Osteoblast (primary cell): ENCODE data around the gene VCL. TPM values are rescaled to one million over a fixed set of nuclear protein-coding genes. Genes with fewer than 3 reads are reported as not detected.
"Not testable (repeated sequence)": the region's sequence is repeated elsewhere in the genome, so short reads cannot be mapped to it uniquely, and the experiment has no call there.

Experiments
- DNase-seq: peaks from one replicate; pipeline ENCODE4 v3.0.0; 2011; ENCODE audit warnings: low spot score, mixed read lengths; ENCODE audit not compliant: insufficient read length; ENCODE audit errors: missing footprints
- H2AFZ ChIP-seq: 2 replicates; pipeline ENCODE4 v1.6.0; 2011; ENCODE audit warnings: mild to moderate bottlenecking, low read length
- H3K27ac ChIP-seq: 2 replicates; pipeline ENCODE4 v1.5.1; 2011; ENCODE audit warnings: mild to moderate bottlenecking, low read depth, low read length, moderate library complexity
- H3K27me3 ChIP-seq: 2 replicates; pipeline ENCODE4 v1.6.0; 2012; ENCODE audit warnings: mild to moderate bottlenecking, control low read depth, inconsistent platforms, low read length, moderate library complexity; ENCODE audit not compliant: insufficient read depth
- H3K36me3 ChIP-seq: 2 replicates; pipeline ENCODE4 v1.5.1; 2011; ENCODE audit warnings: mild to moderate bottlenecking, low read length, control low read depth, moderate library complexity; ENCODE audit not compliant: insufficient read depth
- H3K4me1 ChIP-seq: 2 replicates; pipeline ENCODE4 v1.5.1; 2011; ENCODE audit warnings: mild to moderate bottlenecking, low read length, control low read depth, moderate library complexity; ENCODE audit not compliant: insufficient read depth
- H3K4me2 ChIP-seq: 2 replicates; pipeline ENCODE4 v1.6.0; 2011; ENCODE audit warnings: mild to moderate bottlenecking, low read length; ENCODE audit not compliant: insufficient read depth
- H3K4me3 ChIP-seq: fragments of 200-600 bp; sonication (generic); 3 replicates; pipeline ENCODE4 v1.5.1; 2012; ENCODE audit warnings: mild to moderate bottlenecking, low read length, inconsistent platforms; ENCODE audit not compliant: insufficient read depth
- H3K79me2 ChIP-seq: 2 replicates; pipeline ENCODE4 v1.6.0; 2012; ENCODE audit warnings: mild to moderate bottlenecking, low read length, control low read depth, inconsistent platforms; ENCODE audit not compliant: insufficient read depth
- H3K9me3 ChIP-seq: 2 replicates; pipeline ENCODE4 v1.5.1; 2011; ENCODE audit warnings: low read depth, low read length, control low read depth
- H4K20me1 ChIP-seq: 2 replicates; pipeline ENCODE4 v1.6.0; 2012; ENCODE audit warnings: mild to moderate bottlenecking, low read length, control low read depth; ENCODE audit not compliant: insufficient read depth
- total RNA-seq: library from RNA; depleted of rRNA; stranded (reverse); fragments of >200 nt; gene quantifications from 2 replicates; pipeline ENCODE4 v1.2.3, GENCODE V29; 2012
- TF ChIP-seq, protein P1 (sequence below): IDR thresholded peaks from 2 replicates; pipeline ENCODE4 v1.5.1; 2011; ENCODE audit warnings: mild to moderate bottlenecking, low read depth, low read length, moderate library complexity; ENCODE audit errors: extremely low read depth

Gene VCL
- total RNA-seq, 1 donor, result 201 TPM

DNA sequence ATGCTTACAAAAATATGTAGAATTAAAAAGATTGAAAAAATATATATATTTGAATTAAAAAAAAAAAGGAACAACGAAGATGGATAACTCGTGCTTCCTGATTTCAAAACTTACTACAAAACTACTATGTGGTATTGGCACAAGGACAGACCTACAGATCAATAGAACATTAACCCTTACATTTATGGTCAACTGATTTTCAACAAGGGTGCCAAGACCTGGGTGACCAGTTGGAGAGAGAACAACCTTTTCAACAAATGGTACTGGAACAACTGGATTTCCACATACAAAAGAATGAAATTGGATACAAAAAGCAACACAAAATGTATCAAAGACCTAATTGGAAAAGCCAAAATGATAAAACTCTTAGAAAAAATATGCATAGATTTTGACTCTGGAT, 142.6 kb downstream of the VCL start:
- Histone ChIP-seq H3K4me2 (no peak overlapping the region), H3K9me3 (no peaks in the 10 kb centered on the region), H3K4me1 (peaks cover 7% of the 10 kb centered on the region), H3K36me3 (peaks cover 20% of the 10 kb centered on the region), H3K4me3 (no peak overlapping the region), H3K27me3 (no peaks in the 10 kb centered on the region), H3K27ac (no peak overlapping the region), H2AFZ (no peak overlapping the region), H3K79me2 (peaks cover 53% of the 10 kb centered on the region), H4K20me1 (peaks cover 31% of the 10 kb centered on the region)
- DNase-seq, result no peak
- TF ChIP-seq, protein P1, sequence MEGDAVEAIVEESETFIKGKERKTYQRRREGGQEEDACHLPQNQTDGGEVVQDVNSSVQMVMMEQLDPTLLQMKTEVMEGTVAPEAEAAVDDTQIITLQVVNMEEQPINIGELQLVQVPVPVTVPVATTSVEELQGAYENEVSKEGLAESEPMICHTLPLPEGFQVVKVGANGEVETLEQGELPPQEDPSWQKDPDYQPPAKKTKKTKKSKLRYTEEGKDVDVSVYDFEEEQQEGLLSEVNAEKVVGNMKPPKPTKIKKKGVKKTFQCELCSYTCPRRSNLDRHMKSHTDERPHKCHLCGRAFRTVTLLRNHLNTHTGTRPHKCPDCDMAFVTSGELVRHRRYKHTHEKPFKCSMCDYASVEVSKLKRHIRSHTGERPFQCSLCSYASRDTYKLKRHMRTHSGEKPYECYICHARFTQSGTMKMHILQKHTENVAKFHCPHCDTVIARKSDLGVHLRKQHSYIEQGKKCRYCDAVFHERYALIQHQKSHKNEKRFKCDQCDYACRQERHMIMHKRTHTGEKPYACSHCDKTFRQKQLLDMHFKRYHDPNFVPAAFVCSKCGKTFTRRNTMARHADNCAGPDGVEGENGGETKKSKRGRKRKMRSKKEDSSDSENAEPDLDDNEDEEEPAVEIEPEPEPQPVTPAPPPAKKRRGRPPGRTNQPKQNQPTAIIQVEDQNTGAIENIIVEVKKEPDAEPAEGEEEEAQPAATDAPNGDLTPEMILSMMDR, result no peak

DNA sequence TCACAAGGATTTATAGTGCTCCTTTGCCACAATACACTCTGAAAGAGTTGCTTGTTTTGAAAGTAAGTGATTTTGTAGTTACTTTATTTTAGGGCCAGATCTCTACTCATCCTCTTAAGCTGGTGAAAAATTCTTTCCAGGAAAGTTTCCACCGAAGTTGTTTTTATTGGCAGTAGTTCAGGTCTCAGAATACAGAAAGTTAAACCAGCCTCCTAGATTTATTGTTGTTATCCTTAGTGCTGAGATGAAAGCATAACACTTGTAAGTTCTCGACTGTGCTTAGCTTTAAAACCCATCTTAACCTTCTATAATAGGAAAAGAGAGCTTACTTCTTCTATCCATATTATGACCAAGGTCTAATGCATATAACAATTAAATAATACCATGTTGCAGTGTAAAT, 147.2 kb downstream of the VCL start:
- no peak overlapping the region for H3K27ac ChIP-seq
- H3K79me2 ChIP-seq, result peaks cover 80% of the 10 kb centered on the region
- no peaks in the 10 kb centered on the region for H3K36me3 ChIP-seq
- no peaks in the 10 kb centered on the region for H3K9me3 ChIP-seq
- peak; percentile 93 for DNase-seq
- H3K4me3 ChIP-seq, result no peak overlapping the region
- peaks cover 21% of the 10 kb centered on the region for H3K4me1 ChIP-seq
- peak overlapping the region; percentile 11 for H3K4me2 ChIP-seq
- no peaks in the 10 kb centered on the region for H3K27me3 ChIP-seq
- no peak overlapping the region for H2AFZ ChIP-seq
- peaks cover 51% of the 10 kb centered on the region for H4K20me1 ChIP-seq
- TF ChIP-seq, protein P1, result no peak

DNA sequence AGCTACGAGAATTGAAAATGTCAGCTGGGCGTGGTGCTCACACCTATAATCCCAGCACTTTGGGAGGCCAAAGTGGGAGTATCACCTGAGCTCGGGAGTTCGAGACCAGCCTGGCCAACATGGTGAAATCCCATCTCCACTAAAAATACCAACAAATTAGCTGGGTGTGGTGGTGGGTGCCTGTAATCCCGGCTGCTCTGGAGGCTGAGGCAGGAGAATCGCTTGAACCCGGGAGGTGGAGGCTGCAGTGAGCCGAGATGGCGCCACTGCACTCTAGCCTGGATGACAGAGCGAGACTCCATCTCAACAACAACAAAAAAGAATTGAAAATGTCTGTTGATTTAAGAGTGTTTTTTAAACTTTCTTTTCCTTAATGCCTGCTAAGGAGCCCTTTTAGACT, 149.1 kb downstream of the VCL start:
- not testable (repeated sequence) for H2AFZ ChIP-seq, DNase-seq

DNA sequence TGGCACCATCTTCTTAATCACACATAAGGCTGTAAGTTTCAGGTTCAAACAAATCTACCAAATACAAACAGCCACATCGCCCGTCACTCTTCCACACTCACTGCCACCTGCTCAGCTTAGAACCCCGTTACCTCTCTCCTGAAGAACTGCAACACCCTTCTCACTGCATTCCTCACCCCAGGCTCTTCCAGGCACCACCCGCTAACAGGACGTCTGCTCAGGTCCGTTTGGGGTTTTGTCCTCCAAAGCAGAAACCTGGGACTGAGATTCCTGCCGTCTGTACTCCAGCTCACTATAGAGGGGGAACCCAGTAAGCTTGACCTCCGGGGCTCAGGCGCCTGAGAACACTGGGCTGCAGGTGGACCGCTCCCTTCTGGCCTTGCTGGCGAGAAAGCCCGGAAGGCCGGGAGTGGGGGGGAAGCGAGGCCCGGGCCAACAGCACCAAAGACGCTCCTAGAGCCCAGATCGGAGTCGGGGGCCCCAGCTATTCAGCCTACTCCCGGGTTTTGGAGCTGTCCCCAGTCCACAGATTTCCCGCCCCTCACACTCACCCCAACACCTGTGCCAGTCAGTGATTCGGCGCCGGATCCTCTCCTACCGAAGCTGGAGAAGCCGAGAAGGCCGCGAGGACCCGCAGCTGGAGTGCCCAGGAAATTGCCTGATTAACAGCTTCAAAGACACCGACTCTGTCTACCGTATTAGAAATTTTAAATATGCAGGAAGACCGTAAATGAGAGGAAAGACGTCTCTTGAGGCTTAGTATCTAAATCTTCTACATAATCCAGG, 152.5 kb downstream of the VCL start, which contains the start of gene AP3M1:
Gene AP3M1, minus strand, starts transcription at position 625 of the 786 bp plus-strand sequence. CDS start 12,449 bp downstream, outside the sequence.
- H3K27ac ChIP-seq, result peak within 1 kb of the TSS; percentile 99
- peak; percentile 94 for DNase-seq
- H3K27me3 ChIP-seq, result no peaks in the 10 kb centered on the region
- H3K79me2 ChIP-seq, result peaks cover 56% of the 10 kb centered on the region
- H3K4me1 ChIP-seq, result peaks cover 23% of the 10 kb centered on the region
- peaks cover 23% of the 10 kb centered on the region for H4K20me1 ChIP-seq
- peak within 1 kb of the TSS; percentile 92 for H3K4me2 ChIP-seq
- TF ChIP-seq, protein P1, result no peak
- H3K4me3 ChIP-seq, result peak within 1 kb of the TSS; percentile 98
- no peaks in the 10 kb centered on the region for H3K36me3 ChIP-seq
- no peaks in the 10 kb centered on the region for H3K9me3 ChIP-seq
- H2AFZ ChIP-seq, result peak within 1 kb of the TSS; percentile 96

More for the DNA sequence above, 149.1 kb downstream of the VCL start:
- not testable (repeated sequence) for H3K9me3 ChIP-seq, H3K36me3 ChIP-seq, H3K4me3 ChIP-seq, H3K27ac ChIP-seq, H3K4me2 ChIP-seq, H3K27me3 ChIP-seq
- peaks cover 45% of the 10 kb centered on the region for H4K20me1 ChIP-seq
- H3K79me2 ChIP-seq, result peaks cover 76% of the 10 kb centered on the region
- peaks cover 26% of the 10 kb centered on the region for H3K4me1 ChIP-seq
